ENCODE results near the gene ABCG1.

Gene ABCG1

DNA sequence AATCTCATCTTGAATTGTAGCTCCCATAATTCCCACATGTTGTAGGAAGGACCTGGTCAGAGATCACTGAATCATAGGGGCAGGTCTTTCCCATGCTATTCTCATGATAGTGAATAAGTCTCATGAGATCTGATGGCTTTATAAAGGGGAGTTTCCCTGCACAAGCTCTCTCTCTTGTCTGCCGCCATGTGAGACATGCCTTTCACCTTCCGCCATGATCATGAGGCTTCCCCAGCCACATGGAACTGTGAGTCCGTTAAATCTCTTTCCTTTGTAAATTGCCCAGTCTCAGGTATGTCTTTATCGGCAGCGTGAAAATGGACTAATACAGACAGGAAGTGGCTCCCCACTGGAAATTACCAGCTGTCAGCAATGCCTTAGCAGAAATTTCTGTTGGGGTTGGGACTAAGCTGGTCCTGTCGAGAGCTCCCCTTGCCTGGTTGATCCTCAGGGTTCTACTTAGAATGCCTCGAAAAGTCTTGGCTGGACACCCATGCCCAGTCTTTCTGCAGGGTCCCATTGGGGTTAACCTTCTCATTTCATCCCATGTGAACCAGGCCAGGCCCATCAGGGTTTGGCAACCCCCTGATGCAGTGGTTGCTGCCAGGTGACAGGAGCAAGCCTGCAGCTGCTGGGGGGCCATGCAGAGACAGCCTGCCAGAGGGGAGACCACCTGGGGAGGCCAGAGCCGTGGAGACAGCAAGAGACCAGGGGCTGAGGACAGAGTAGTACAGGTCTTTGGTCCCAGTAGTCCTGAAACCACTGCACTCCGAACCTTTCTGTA, 2.8 kb upstream of the ABCG1 start:
- peak; percentile 38 for DNase-seq

DNA sequence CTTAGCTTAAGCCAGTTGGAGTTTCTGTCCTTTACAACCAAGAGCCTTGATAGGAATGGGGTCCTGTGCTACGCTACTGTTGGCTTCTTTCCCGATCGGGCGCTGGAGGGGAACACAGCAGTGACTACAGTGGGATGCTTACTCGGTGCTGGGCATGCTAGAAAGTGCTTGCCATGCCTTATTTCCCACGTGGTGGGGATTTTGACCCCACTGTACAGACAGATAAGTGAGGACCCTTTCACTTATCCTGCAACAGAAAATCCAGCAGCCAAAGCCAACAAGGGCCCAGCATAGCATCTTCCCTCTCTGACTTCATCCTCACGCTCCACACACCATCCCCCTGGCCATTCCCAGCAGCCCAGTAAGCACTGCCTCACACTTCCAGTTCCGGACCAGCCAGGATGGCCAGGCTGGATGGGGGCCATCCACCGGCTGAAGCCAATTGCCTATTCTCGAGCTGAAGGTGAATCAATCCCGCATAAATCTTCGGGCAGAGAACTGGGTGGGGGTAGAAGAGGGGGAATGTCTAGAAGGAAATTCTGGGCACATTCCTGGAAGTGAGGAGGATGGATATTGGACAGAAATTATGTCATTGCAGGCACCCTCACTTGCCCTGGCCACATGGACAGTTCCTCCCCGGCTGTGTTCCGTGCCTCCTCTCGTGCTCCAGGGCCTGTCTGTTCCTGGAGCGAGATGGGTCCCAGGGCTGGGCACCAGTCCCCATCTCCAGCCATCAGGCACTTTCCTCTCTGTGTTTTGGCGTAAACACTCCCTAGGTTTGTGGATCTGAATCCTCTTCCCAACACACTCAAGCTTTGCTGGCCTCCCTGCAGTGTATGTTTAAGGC, 2.0 kb upstream of the ABCG1 start:
- peak; percentile 33 for DNase-seq

DNA sequence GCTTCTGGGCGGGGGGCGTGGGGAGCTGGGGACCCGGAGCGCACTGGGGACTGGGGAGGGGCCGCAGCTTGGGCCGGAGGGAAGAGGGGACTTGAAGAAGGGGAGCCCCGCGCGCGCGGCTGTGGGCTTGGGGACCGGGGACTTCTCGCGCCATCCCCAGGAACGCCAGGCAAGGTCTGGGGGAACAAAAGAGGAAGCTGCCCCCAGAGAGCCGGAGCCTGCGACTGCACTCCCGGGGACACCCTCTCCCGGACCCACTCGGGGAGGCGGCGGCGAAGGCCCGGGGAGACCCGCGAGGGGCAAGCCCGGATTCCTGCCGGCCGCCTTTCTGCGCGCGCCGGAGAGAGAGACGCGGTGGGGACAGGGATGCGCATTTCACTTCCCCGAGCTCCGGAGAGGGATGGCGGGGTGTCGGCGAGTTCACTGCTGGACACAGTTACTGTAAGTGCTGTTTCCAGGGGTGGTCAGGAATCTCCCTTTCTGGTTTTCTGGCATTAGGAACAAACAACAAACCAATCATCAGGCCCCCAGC, 732 bp downstream of the ABCG1 start:
- DNase-seq, result peak; percentile 73

DNA sequence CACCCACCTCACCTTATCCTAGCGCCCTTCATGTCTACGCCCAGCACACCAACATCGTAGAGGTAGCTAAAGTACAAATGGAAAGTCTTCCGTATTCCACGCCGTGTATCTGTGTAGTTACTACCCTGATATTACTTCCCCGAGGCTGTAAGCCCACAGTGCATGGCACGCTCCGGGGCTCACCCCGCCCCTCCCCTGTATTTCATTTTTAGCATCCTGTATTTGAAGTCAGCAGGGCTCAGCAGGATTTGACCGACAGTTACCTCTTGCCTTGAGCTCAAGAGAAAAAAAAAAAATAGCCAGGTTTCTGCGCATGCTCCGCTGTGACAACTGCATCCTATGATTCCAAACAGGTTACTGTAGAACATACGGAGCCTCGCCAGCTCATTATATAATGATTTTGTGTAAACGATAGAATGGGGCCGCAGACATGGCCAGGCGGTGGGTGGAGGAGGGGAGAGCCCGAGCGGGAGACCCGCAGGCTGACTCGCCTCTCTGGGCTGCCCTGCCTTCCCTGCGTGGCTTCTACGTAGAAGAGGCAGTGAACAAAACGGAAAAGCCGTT, 1.3 kb downstream of the ABCG1 start:
- peak; percentile 80 for DNase-seq

DNA sequence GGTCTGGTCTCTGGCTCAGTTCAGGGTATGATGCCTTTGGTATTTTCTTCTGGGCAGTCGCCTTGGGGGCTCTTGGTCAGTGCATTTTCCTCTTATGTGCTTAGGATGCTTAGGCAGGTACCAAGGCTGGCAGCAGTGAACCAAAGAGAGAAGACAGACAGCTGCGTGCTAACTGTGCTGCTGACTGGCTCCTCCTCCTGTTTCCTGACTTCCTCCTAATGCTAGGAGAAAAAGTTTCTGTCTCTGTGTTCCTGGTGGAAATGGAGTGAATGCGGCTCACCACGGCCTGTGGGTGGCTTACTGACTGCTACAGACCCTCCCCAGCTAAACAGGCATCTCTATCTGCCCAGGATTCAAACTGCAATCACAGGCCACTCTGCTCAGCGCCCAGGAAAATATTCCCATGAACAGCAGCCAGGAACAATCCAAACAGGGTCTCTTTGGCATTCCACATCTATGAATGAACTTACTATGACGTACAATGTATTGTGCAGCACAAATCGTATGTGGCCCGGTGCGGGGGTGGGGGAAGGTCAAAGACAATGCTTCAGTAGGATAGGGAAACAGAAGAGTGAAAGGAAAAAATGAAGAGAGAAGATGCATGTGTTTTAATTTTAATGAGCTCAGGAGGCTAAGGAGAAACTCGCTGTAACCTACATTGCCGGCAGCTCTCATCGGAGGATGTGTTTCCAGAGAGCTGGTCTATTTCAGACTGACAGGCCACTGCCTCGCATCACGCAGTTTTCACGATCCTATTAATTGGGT, 2.8 kb downstream of the ABCG1 start:
- DNase-seq, result peak; percentile 26

DNA sequence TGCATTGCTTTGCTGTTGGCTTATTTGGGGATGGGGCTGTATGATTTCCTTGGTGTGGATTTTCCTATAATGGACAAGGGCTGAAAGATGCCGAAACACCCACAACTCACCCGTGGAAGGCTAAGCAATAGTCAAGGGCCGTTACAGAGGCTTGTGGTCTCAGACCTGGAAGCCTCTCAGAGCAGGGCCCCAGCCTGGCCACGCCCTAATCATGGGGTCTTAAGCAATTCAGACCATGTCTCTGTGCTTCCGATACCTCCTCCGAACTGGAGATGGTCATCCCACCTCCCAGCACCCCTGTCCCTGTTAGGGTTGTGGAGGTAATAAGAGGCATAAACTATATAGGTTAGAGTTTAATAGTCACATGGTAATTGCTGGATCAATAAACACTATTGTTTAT, 3.4 kb downstream of the ABCG1 start:
- DNase-seq, result peak; percentile 45

DNA sequence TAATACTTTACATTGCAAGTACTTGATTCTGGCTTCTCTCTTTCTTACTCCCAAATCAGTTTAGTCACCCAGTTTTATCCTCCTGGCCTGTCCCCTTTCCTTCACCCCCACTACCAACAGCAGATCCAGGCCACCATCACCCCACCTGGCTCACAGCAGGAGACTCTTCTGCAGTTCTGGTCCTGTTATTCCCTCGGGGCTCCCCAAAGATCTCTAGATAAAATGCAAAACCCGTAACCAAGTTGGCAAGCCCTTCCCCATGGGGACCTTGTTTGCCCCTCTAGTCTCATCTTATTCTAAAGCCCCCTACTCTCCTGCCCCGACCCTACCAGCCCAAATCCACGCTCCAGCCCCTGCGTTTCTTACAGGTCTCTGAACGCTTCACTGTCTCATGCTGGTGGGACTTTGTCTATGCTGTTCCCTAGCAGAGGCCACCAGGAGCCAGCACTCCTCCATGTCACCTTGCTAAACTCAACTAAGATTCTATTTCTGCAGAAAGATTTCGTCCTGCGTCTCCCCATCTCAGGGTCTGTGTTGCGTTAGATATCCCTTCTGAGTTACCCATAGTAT, 4.0 kb downstream of the ABCG1 start:
- peak; percentile 35 for DNase-seq

DNA sequence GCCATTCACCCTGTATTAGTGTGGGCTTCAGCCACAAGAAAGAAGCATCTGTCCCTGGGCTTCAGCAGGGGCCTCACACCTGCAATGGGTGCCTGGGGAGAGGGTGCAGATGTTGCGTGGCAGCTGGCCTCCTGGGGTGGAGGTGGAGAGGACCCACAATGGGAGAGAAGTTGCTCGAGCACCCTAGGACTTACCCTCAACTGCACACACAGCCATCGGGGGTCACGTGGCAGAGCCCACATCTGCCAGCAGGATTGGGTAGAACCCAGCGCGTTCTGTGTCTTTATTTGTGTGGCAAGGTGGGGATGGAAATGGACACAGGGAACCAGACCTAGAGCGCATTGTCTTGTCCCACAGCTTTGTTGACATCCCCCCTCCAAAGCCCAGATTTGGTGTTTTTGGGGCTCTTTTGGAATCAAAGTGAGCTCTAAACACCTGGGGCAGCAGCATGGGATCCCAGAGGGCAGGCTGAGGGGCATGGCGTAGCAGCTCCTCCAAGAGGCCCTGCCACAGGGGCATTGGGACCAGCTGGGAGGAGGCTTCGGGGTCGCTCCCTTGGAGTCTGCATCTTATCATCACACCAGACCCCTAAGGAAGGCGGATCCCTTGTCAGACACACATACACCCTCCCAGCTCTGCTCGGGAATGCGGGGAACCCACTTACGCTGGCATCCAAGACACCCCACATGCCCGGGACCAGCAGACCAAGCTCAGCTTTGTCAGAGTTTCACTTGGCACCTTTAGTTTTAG, 5.1 kb downstream of the ABCG1 start:
- peak; percentile 46 for DNase-seq

DNA sequence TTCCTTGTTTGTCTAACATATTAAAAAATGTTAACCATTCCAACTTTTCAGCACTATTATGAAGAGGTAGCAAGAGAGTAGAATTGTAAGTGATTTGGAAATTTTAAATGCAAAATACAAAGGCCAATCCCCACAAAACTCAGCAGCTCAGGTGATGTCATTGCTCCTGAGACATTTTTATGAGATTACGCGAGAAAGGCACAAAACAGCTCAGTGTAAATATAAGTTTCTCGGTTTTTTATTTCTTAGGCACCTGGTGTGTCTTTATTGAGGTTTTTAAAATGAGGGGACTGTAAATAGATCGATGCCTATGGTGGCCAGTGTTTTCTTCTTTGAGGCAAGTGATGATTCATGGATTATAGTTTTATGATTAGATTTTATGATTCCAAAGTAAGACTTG, 6.1 kb downstream of the ABCG1 start:
- DNase-seq, result no peak

DNA sequence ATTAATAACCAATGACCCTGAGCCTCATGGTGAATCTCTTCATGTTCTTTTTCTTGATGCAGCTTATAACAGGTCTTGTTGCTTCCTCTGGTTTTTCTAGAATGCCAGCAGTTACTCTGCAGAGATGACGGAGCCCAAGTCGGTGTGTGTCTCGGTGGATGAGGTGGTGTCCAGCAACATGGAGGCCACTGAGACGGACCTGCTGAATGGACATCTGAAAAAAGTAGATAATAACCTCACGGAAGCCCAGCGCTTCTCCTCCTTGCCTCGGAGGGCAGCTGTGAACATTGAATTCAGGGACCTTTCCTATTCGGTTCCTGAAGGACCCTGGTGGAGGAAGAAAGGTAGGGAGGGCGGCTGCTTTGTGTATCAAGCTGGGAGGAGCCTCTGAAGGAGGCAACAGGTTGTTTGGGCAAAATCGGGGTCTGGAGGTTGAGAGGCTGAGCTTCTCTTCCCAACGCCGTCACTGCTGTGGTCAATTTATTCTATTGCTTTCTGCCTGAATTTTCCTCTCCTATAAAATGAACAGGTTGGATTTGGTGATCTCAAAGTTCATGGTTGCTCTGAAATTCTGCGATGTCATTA, 6.7 kb downstream of the ABCG1 start:
- peak; percentile 28 for DNase-seq

DNA sequence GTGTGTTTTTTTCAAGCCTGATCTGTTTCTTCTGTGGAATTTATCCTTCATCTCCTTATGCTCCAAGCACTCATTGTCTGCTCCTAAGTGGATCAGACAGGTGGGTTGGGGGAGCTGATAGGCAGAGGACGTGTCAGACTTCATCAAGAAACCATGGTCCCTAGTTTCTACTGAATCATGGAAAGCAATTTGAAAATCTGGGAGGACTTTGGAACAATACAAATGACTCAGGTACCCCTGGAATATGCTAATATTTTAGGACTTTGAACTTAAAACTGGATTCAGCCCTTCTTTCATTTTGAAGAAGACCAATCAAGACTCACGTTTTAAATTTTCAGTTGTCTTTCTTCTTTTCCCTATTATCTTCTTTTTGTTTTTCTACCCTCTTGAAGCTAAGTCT, 7.7 kb downstream of the ABCG1 start:
- DNase-seq, result peak; percentile 3

DNA sequence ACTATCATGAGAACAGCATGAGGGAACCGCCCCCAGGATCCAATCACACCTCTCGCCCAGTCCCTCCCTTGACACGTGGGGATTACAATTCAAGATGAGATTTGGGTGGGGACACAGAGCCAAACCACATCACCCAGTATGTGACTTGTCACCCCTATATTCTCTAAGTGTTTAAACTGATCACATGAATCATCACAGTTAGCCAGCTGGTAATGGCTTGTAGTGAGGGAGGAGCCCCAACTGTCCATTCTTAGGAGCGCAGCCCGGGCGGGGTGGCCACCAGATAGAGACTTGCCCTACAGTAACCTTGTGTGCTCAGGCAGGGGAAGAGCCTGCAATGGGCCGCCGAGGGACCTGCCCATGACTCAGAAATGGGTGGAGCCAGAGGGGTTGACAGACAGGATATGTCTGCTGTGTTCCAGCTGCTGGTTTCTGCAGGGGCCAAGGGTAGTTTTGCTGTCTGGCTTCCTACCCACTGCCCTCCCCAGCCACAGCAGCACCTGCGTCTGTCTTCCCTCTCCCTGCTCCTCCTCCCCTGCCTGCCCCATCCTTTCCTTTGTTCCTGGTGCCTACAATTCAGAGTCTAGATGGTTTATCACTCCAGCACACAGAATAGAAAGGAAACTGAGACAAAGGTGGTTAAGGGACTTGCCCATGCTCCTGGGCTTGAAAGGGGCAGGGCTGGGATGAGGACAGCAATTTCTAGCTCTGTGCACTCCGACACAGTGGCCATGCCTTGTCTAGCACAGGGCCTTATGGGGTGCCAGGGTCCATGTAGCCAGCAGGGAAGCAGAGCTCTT, 9.2 kb downstream of the ABCG1 start:
- peak; percentile 89 for DNase-seq

DNA sequence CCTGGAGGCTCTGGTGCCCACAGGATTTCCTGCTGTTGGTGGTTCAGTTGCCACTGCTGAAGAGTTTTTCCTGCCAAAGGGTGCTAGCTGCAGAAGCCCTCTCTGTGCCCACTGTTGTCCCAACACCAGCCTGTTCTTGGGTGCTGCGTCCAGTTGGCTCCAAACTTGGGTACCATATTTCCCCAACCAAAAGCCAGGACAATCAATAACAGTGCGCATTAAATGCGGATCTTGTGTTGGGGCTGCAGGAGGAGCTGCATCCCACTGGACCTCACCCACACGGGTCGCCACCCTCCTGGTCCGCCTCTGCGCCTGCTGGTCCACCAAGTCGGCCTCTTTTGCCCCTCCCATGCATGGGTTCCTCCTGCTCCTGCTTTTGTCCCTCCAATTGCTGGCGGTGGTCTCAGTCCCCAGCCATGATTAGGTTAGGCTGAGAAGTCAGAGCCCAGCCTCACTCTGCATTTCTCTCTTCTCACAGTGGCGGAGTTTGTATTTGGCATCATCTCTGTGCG, 9.8 kb downstream of the ABCG1 start:
- no peak for DNase-seq

DNA sequence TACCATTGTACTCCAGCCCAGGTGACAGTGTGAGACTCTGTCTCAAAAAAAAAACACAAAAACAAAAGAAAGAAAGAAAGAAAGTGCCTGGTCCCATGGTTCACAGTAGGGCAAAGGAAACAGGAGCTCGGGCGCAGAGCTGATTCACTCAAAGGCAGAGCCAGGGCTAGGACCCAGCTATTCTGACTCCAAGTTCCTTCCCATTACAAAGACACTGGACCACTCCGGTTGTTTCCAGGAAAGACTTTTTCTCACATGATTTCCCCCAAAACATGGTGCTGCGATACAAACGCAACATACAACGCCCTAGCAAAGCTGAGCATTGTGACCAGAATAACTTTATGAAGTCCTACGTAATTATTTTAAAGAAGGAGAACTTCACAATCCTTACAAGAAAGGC, 10.7 kb downstream of the ABCG1 start:
- DNase-seq, result no peak

DNA sequence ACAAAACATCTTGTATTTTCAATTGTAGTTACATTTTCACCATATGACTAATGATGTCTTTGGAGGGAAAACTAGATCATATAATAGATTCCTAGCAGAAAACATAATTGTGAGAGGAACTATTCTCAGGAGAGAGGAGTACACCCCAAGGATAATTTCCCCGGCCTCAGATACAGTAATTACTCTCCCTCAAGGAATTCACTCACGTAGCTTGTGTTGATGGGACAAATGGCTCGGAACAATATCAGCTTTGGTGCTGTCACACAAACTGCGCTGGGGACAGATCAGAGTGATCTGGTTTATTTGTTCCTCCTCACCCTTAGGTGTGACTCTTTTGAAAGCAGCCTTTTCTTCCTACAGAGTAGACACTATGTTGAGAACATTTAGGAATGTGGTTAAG, 11.2 kb downstream of the ABCG1 start:
- no peak for DNase-seq

DNA sequence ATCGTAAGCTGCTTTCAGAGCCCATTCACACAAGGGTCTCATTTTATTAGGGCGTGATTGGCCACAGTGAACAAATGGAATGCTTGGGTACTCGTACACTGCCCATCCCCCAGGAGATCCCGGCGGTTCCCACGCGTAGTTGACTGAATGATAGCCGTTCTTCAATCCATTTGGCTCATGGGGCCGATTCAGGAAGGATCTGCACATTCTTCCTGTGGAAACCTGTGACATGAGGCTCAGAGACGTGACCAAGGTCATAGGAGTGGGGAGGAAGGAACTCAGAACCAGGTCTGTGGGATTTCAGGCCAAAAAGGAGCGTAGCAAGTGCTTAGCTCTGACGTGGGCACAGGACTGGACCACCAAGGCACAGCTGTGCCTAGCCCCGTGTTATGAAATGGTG, 11.7 kb downstream of the ABCG1 start:
- no peak for DNase-seq

DNA sequence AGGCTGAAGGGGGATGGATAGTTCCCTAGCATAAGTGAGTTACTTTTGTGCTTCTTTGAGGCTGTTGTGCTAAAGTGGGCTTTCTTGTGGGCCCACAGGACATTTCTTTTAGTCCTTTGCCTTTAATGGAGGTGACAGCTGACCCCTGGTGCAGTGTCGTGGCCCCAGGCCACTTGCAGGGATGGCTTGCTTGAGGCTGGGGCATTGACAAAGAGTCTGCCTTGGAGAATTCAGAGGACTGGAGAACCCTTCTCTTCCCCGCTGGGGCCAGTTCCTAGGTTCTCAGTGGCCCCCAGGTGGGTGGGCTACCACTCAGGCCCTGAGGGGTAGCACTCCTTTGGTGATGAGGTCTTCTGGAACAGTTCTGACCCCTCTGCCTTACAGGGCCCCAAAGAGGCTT, 12.8 kb downstream of the ABCG1 start:
- no peak for DNase-seq

DNA sequence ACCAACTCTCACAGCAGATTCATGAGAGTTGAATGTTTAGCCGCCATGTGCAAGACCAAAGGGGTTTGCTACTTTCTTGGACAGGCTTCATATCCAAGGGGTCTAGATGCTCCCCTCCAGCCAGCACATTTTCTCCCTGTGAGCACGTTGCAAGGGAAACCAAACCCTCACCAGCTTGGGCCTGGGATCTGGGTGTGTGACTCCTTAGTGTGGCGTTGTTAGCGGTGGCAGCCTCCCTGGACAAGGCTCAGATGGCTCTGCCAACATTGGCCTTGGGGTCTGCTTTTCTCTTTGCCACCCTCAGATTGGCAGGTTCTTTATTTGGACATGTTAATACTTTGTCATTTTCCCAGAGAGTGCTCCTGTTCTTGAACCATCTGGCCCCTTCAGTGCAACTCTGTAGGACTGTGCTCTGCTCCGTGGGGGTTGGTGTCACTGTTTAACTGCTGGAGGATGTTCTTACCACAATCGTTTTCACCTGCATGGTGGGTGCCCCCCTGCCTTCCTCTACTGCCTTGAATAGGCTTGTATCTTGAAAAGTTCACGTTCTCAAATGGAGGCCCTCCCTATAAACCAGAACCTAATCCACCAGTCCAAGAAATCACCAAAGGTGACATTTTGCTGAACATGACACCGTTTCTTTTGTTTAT, 13.4 kb downstream of the ABCG1 start:
- no peak for DNase-seq

DNA sequence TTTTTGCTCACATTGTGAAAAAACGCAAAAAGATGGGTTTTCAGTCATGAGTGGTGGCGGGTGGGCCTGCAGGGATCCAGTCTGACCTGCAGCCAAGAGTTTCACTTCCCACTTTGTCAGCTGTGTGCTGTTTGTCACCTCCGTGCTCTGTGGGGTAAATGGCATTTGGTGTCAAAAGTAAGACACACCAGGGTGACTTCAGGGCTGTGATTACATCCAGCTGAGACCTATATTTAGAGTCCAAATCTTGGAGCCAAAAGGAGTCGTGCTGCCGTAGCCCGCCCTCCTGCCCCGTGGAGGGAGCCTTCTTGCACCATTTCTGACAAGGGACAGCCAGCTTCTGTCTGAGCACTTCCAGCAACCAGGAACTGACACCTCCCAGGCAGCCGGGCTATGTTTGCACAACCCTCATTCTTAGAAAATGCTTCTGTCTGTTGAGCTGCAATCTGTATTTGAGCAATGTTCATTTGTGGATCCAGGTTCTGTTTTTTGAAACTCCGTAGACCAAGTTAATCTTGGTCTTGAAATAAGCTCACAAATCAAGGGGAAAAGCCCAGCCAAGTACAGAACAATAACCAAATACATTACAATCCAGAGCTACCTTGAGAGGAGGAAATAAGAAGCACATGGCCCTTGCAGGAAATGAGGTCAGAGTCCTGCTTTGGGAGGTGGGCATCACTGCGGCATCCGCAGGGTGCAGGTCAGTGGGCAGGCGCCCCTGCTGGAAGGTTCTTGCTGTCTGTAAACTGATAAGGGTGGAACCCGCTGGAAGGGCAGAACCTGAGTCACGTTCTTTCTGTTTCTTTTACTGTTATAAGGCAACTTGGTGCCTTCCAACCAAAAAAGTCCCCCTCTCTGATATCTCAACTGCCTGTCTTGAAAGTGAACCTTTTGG, 14.4 kb downstream of the ABCG1 start:
- DNase-seq, result peak; percentile 85

All from activated CD8-positive, alpha-beta memory T cell treated with anti-CD3 and anti-CD28 coated beads, Interleukin-2, amount 50 U/mL, for 48 hours (primary cell).